ENCODE results near the gene MUC6. TPM values are rescaled to one million over a fixed set of nuclear protein-coding genes. Genes with fewer than 3 reads are reported as not detected.

Gene MUC6
- total and polyA plus RNA-seq, 10 of the 15 experiments (the other 5 are each of a cell fraction or from before 2014, with no cell fraction given), result 0.03 TPM; not detected in 8

GRCh38 chr11:1055990-1056771, 19.7 kb upstream of the MUC6 start:
- no peaks in the 10 kb centered on the region for H3K36me3 ChIP-seq (ENCODE audit: control insufficient read depth in 2 of 2, insufficient read depth in 2 of 2, low read length in 1 of 2)
- H3K9ac ChIP-seq (ENCODE audit: control insufficient read depth, insufficient read depth, low read length), result no peak overlapping the region
- ChIA-PET CTCF (no interaction called here), RAD21 (ENCODE audit: unreplicated experiment) (no interaction called here), SMC1A (ENCODE audit: uncharacterized antibody, unreplicated experiment) (no interaction called here), POLR2A (no interaction called here)
- DNase-seq (ENCODE audit: low read depth, low spot score) (no peak), ATAC-seq (no peak), FAIRE-seq (no peak)
- no peaks in the 10 kb centered on the region for H4K20me1 ChIP-seq (ENCODE audit: control insufficient read depth, insufficient read depth)
- no peaks in the 10 kb centered on the region for H3K4me1 ChIP-seq (ENCODE audit: control insufficient read depth, insufficient read depth, low read length)
- no peak overlapping the region for H2AFZ ChIP-seq (ENCODE audit: control insufficient read depth, low read depth, low read length)
- H3K27ac ChIP-seq (ENCODE audit: control insufficient read depth, insufficient read depth), result no peak overlapping the region
- no peaks in the 10 kb centered on the region for H3K27me3 ChIP-seq (replicated peaks in 1 of 2; ENCODE audit: control insufficient read depth in 2 of 2, insufficient read depth in 2 of 2, low read length in 1 of 2)
- WGBS (ENCODE audit: insufficient coverage, insufficient replicate concordance, low lambda C conversion rate, missing lambda C conversion rate), result 60% methylated on average over 44 of the region's 46 CpGs
- BruUV-seq (replicated peaks), result no TSS peak
- in situ Hi-C loops (cut with MboI) (loop anchor here (10.0 kb wide), 1 partner anchor 211 kb away; the partner anchor contains the start of genes POLR2L and TSPAN4), intact Hi-C loops (cut with micrococcal nuclease; ENCODE audit: unreplicated experiment) (no loop called here)
- TF ChIP-seq FOS (IDR thresholded peaks at IDR 0.05; ENCODE audit: borderline replicate concordance, extremely low read depth, insufficient read length), result no peak
- TF ChIP-seq BCL3 (IDR thresholded peaks at IDR 0.05; ENCODE audit: borderline replicate concordance, insufficient read depth, low read depth, low read length, poor library complexity, severe bottlenecking), result no peak
- no peak for TF ChIP-seq RAD51 (IDR thresholded peaks at IDR 0.05)
- no peak for TF ChIP-seq TCF3 (IDR thresholded peaks at IDR 0.05; ENCODE audit: borderline replicate concordance, insufficient read depth, low read depth, low read length)
- TF ChIP-seq SIN3A (IDR thresholded peaks at IDR 0.05; ENCODE audit: low read depth, low read length), result no peak
- no peak for TF ChIP-seq SPI1 (IDR thresholded peaks at IDR 0.05; ENCODE audit: borderline replicate concordance, insufficient read depth, low read depth, low read length)
- no peak for TF ChIP-seq HDAC6 (IDR thresholded peaks at IDR 0.05; ENCODE audit: unreplicated experiment)
- no peak for TF ChIP-seq SUPT20H (IDR thresholded peaks at IDR 0.05; ENCODE audit: borderline replicate concordance, control insufficient read depth, low read depth, low read length)
- TF ChIP-seq MEF2A (IDR thresholded peaks at IDR 0.05; ENCODE audit: insufficient read depth, low read depth, low read length), result no peak
- TF ChIP-seq ZBTB11 (CRISPR knock-in tag; IDR thresholded peaks at IDR 0.05), result no peak
- no peak for TF ChIP-seq POLR2AphosphoS5 (IDR thresholded peaks at IDR 0.05; ENCODE audit: low read length)
- TF ChIP-seq, protein P1, sequence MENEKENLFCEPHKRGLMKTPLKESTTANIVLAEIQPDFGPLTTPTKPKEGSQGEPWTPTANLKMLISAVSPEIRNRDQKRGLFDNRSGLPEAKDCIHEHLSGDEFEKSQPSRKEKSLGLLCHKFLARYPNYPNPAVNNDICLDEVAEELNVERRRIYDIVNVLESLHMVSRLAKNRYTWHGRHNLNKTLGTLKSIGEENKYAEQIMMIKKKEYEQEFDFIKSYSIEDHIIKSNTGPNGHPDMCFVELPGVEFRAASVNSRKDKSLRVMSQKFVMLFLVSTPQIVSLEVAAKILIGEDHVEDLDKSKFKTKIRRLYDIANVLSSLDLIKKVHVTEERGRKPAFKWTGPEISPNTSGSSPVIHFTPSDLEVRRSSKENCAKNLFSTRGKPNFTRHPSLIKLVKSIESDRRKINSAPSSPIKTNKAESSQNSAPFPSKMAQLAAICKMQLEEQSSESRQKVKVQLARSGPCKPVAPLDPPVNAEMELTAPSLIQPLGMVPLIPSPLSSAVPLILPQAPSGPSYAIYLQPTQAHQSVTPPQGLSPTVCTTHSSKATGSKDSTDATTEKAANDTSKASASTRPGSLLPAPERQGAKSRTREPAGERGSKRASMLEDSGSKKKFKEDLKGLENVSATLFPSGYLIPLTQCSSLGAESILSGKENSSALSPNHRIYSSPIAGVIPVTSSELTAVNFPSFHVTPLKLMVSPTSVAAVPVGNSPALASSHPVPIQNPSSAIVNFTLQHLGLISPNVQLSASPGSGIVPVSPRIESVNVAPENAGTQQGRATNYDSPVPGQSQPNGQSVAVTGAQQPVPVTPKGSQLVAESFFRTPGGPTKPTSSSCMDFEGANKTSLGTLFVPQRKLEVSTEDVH (IDR thresholded peaks at IDR 0.05; ENCODE audit: low read depth, partially characterized antibody), result no peak
- H3K79me2 ChIP-seq (ENCODE audit: control insufficient read depth, insufficient read depth, low read length), result no peaks in the 10 kb centered on the region
- no peak overlapping the region for H3K4me2 ChIP-seq (ENCODE audit: control insufficient read depth, insufficient read depth)
- H3K4me3 ChIP-seq, result no peak overlapping the region
- no peaks in the 10 kb centered on the region for H3K9me3 ChIP-seq (replicated peaks; ENCODE audit: control insufficient read depth, insufficient read depth, low read length)
